ENCODE data around the gene HEXB.

GRCh38 chr5:74673011-74673790, 11.8 kb upstream of the HEXB start:
- TF ChIP-seq, protein P1, sequence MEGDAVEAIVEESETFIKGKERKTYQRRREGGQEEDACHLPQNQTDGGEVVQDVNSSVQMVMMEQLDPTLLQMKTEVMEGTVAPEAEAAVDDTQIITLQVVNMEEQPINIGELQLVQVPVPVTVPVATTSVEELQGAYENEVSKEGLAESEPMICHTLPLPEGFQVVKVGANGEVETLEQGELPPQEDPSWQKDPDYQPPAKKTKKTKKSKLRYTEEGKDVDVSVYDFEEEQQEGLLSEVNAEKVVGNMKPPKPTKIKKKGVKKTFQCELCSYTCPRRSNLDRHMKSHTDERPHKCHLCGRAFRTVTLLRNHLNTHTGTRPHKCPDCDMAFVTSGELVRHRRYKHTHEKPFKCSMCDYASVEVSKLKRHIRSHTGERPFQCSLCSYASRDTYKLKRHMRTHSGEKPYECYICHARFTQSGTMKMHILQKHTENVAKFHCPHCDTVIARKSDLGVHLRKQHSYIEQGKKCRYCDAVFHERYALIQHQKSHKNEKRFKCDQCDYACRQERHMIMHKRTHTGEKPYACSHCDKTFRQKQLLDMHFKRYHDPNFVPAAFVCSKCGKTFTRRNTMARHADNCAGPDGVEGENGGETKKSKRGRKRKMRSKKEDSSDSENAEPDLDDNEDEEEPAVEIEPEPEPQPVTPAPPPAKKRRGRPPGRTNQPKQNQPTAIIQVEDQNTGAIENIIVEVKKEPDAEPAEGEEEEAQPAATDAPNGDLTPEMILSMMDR (IDR thresholded peaks at IDR 0.05), result peak in 1 of 2 donors; percentile 11
- TF ChIP-seq POLR2AphosphoS5 (IDR thresholded peaks at IDR 0.05), result no peak

Data from suprapubic skin (tissue), 3 donors.